K562 (cell line): Measurements from ENCODE around the gene NSMF. TPM values are rescaled to one million over a fixed set of nuclear protein-coding genes. Genes with fewer than 3 reads are reported as not detected.

Experiments used
- ATAC-seq: fragments of 200-7000 bp; cut with Tn5 transposase; 3 replicates; pipeline ENCODE4 v1.9.1; 2020; ENCODE audit warnings: moderate library complexity
- BruUV-seq: library from RNA; stranded (reverse); fragments of 400-500 nt; replicated peaks from 2 replicates; lab custom pipeline; 2021; lab: Mats Ljungman, UMichigan
- CTCF ChIA-PET: fragments of 300-600 bp; formaldehyde crosslinking; extraction: SDS; loops from one replicate; lab custom pipeline; 2021; ENCODE audit warnings: low intra/inter-chr PET ratio; lab: Yijun Ruan, JAX
- POLR2A ChIA-PET: fragments of 300-600, 350-650 bp; sonication (Branson Sonifier 250); formaldehyde crosslinking; extraction: SDS; loops from one replicate; lab custom pipeline; 2021; ENCODE audit warnings: antibody characterized with exemption, inconsistent platforms; lab: Yijun Ruan, JAX
- DNase-seq, 4 experiments: peaks; one replicate each; pipeline versions ENCODE4 v3.0.0 to v3.0.0-alpha.2; 2011 to 2018; ENCODE audit warnings: low spot score in 3 of 4, mixed read lengths in 3 of 4; ENCODE audit errors: extremely low read depth in 1 of 4
- FAIRE-seq: peaks from 2 replicates; lab custom pipeline; 2011; peaks lifted over from hg19 to GRCh38; lab: Jason Lieb, UNC
- H2AFZ ChIP-seq: 2 replicates; pipeline ENCODE4 v1.6.0; 2011; ENCODE audit warnings: low read depth, low read length, control low read depth, inconsistent platforms
- H3K27ac ChIP-seq: fragments of 200-600 bp; 3 replicates; pipeline ENCODE4 v1.8.0; 2011; ENCODE audit warnings: low read depth, mild to moderate bottlenecking, control low read depth, inconsistent platforms, low read length, moderate library complexity, mixed read lengths; ENCODE audit errors: extremely low read depth
- H3K27me3 ChIP-seq, 2 experiments: fragments of 300-600 bp in 1 of 2; 2 replicates in 1 of 2; 3 replicates in 1 of 2; pipeline versions ENCODE4 v1.6.0 to v1.8.0; 2011; ENCODE audit warnings: inconsistent platforms in 2 of 2, low read length in 2 of 2, mild to moderate bottlenecking in 1 of 2, mixed read lengths in 1 of 2, moderate library complexity in 1 of 2; ENCODE audit not compliant: control insufficient read depth in 2 of 2, insufficient read depth in 2 of 2
- H3K36me3 ChIP-seq: fragments of 300-600 bp; 3 replicates; pipeline ENCODE4 v1.8.0; 2011; ENCODE audit warnings: mild to moderate bottlenecking, low read length, inconsistent platforms; ENCODE audit not compliant: control insufficient read depth, insufficient read depth
- H3K4me1 ChIP-seq, 2 experiments: fragments of 200-600 bp in 1 of 2; replicated peaks in 1 of 2; 2 replicates in 1 of 2; 3 replicates in 1 of 2; pipeline versions ENCODE4 v1.5.1 to v1.8.0; 2011; ENCODE audit warnings: inconsistent platforms in 2 of 2, low read length in 2 of 2, mild to moderate bottlenecking in 1 of 2, mixed read lengths in 1 of 2, moderate library complexity in 1 of 2; ENCODE audit not compliant: control insufficient read depth in 2 of 2, insufficient read depth in 2 of 2
- H3K4me2 ChIP-seq: 2 replicates; pipeline ENCODE4 v1.6.1; 2011; ENCODE audit warnings: low read length, control low read depth, inconsistent platforms, mixed read lengths; ENCODE audit not compliant: insufficient read depth
- H3K4me3 ChIP-seq: fragments of 200-600 bp; sonication (generic), shearing (Covaris generic); 2 replicates; pipeline ENCODE4 v1.5.1; 2016; ENCODE audit warnings: control low read depth, inconsistent platforms
- H3K79me2 ChIP-seq: fragments of 200-600 bp; 3 replicates; pipeline ENCODE4 v1.8.0; 2011; ENCODE audit warnings: low read length, inconsistent platforms; ENCODE audit not compliant: control insufficient read depth, insufficient read depth
- H3K9ac ChIP-seq, 2 experiments: 2 replicates each; pipeline versions ENCODE4 v1.6.0 to v1.6.1; 2011; ENCODE audit warnings: low read depth in 2 of 2, low read length in 2 of 2, control low read depth in 1 of 2, inconsistent platforms in 1 of 2, mild to moderate bottlenecking in 1 of 2, mixed read lengths in 1 of 2; ENCODE audit not compliant: insufficient read depth in 1 of 2
- H3K9me1 ChIP-seq: one replicate; pipeline ENCODE4 v1.6.0; 2011; ENCODE audit warnings: inconsistent platforms, mild to moderate bottlenecking, low read length, moderate library complexity; ENCODE audit not compliant: control insufficient read depth, insufficient read depth
- H3K9me3 ChIP-seq: replicated peaks from 2 replicates; pipeline ENCODE4 v1.5.1; 2011; ENCODE audit warnings: low read depth, low read length, inconsistent platforms; ENCODE audit not compliant: control insufficient read depth, insufficient read depth
- H4K20me1 ChIP-seq: replicated peaks from 2 replicates; pipeline ENCODE4 v1.6.1; 2011; ENCODE audit warnings: low read length, inconsistent platforms, mixed read lengths; ENCODE audit not compliant: control insufficient read depth, insufficient read depth
- ARNT ChIP-seq, 2 experiments: fragments of 450-650 bp; IDR thresholded peaks; 2 replicates each; pipeline ENCODE4 v1.6.1; 2016; ENCODE audit warnings: mild to moderate bottlenecking in 1 of 2
- ATF7 ChIP-seq: fragments of 450-650 bp; IDR thresholded peaks from 2 replicates; pipeline ENCODE4 v1.7.1; 2014; ENCODE audit warnings: mild to moderate bottlenecking, moderate library complexity
- CBX2 ChIP-seq: fragments of 200-600 bp; sonication (generic); IDR thresholded peaks from one replicate; pipeline ENCODE4 v1.6.1; 2012; ENCODE audit warnings: mild to moderate bottlenecking, low read length, inconsistent platforms; ENCODE audit not compliant: insufficient read depth, poor library complexity, severe bottlenecking
- CREB5 ChIP-seq: fragments of 250-450 bp; sonication (Bioruptor Pico); IDR thresholded peaks from 2 replicates; pipeline ENCODE4 v1.5.0; 2020; ENCODE audit warnings: mild to moderate bottlenecking
- FIP1L1 ChIP-seq: fragments of 200-400 bp; formaldehyde crosslinking; IDR thresholded peaks from 2 replicates; pipeline ENCODE4 v1.6.1; 2018; ENCODE audit warnings: mild to moderate bottlenecking, low read depth, low read length; ENCODE audit not compliant: poor library complexity, severe bottlenecking
- FOS ChIP-seq: IDR thresholded peaks from 3 replicates; pipeline ENCODE4 v1.6.1; 2011; ENCODE audit not compliant: insufficient read length; ENCODE audit errors: extremely low read depth
- HNRNPK ChIP-seq: fragments of 200-400 bp; formaldehyde crosslinking; IDR thresholded peaks from one replicate; pipeline ENCODE4 v1.6.1; 2018; ENCODE audit warnings: mild to moderate bottlenecking, low read depth, low read length; ENCODE audit not compliant: poor library complexity, severe bottlenecking
- JUND ChIP-seq, 2 experiments: IDR thresholded peaks; 2 replicates in 1 of 2; 3 replicates in 1 of 2; pipeline ENCODE4 v1.6.1; 2011; ENCODE audit warnings: borderline replicate concordance in 2 of 2, low read depth in 2 of 2, low read length in 2 of 2, improper control_type of control experiment in 1 of 2, missing biosample characterization in 1 of 2, missing genetic modification characterization in 1 of 2, missing genetic modification reagents in 1 of 2
- NR3C1 ChIP-seq: sonication (generic); formaldehyde crosslinking; IDR thresholded peaks from 2 replicates; pipeline ENCODE4 v1.8.1; 2022; ENCODE audit warnings: missing genetic modification reagents
- RFX5 ChIP-seq: IDR thresholded peaks from 2 replicates; pipeline ENCODE4 v1.6.1; 2011; ENCODE audit warnings: low read depth, mild to moderate bottlenecking, improper control_type of control experiment, low read length
- SLC30A9 ChIP-seq: fragments of 250-450 bp; sonication (Bioruptor Pico); IDR thresholded peaks from 2 replicates; pipeline ENCODE4 v1.8.0; 2022; ENCODE audit warnings: mild to moderate bottlenecking, moderate library complexity
- STAG1 ChIP-seq: sonication (generic); formaldehyde crosslinking; IDR thresholded peaks from 2 replicates; pipeline ENCODE4 v1.5.0; 2020; ENCODE audit warnings: missing genetic modification reagents, borderline replicate concordance
- ZC3H11A ChIP-seq: IDR thresholded peaks from 2 replicates; pipeline ENCODE4 v1.6.1; 2012; ENCODE audit warnings: low read depth, low read length, improper control_type of control experiment
- ZNF140 ChIP-seq: fragments of 250-450 bp; sonication (Bioruptor Pico); IDR thresholded peaks from 2 replicates; pipeline ENCODE4 v1.8.0; 2021; ENCODE audit warnings: moderate library complexity, mild to moderate bottlenecking, inconsistent platforms
- ZNF184 ChIP-seq: sonication (generic); formaldehyde crosslinking; IDR thresholded peaks from 2 replicates; pipeline ENCODE4 v1.5.0; 2020; ENCODE audit warnings: missing genetic modification reagents
- WGBS: fragments of 100-300 bp; shearing (Covaris generic); methylation state at CpG from one replicate; pipeline ENCODE4 v1.1.6; 2016; ENCODE audit warnings: low coverage, mixed read lengths; ENCODE audit not compliant: insufficient coverage; ENCODE audit errors: missing lambda C conversion rate; 5-methylcytosine and 5-hydroxymethylcytosine counted together
- in situ Hi-C: fragments of 300-500 bp; cut with MboI; formaldehyde crosslinking; loops from 4 replicates; pipeline ENCODE4 v1.15.0; 2018; ENCODE audit warnings: inconsistent platforms, mixed read lengths
- intact Hi-C: fragments of 100-400 bp; cut with micrococcal nuclease; formaldehyde crosslinking; loops from 2 replicates; pipeline ENCODE4 v1.14.2; 2022
- polyA plus RNA-seq, 8 experiments: library from polyadenylated mRNA; depleted of rRNA in 4 of 8; stranded (reverse) in 5 of 8; unstranded in 3 of 8; fragments of >200 nt; fragmentation: Nextera tagmentation in 2 of 8; fragmentation: Illumina TruSeq in 1 of 8; extraction: Ambion mirVana in 2 of 8; extraction: Trizol in 1 of 8; gene quantifications; 2 replicates each; pipeline versions ENCODE4 v1.2.1 to v1.2.3, GENCODE V29; 2011 to 2014; ENCODE audit warnings: inconsistent platforms in 1 of 8, missing spikeins in 1 of 8
- total RNA-seq, 7 experiments: library from RNA; depleted of rRNA in 6 of 7; stranded (reverse); fragments of >200 nt in 6 of 7; fragmentation: Illumina TruSeq in 2 of 7; extraction: Trizol in 2 of 7; gene quantifications; 2 replicates each; pipeline versions ENCODE4 v1.2.1 to v1.2.3, GENCODE V29; 2011 to 2021; ENCODE audit warnings: low replicate concordance in 1 of 7

NSMF gene
- total and polyA plus RNA-seq, 9 of the 15 experiments (the other 6 are each of a cell fraction or from before 2014, with no cell fraction given) = 0.20 to 82.7 (median 29.3) TPM

DNA sequence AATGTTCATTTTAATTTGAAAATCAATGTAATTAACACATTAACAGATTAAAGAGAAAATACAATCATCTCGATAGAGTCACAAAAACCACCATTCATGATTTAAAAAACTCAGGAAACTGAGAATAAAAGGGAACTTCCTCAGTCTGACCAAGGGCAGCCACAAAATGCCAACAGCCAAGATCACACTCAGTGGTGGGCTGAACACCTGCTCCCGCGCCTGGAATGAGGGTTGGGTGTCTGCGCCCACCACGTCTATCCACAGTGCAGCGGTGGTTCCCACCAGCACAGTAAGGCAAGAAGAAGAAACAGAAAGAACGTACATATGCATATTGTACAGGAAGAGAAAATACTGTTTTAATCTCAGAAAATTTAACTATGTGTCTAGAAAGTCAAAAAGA, 11.7 kb upstream of the NSMF start:
- ATAC-seq (no peak), FAIRE-seq (no peak), DNase-seq (no peak)
- WGBS = 55% methylated on average over 7 of the region's 7 CpGs
- Histone ChIP-seq H2AFZ (0 out of 2 replicates have a peak overlapping the region, but pooled peaks have one; percentile 33), H4K20me1 (no peaks in the 10 kb centered on the region), H3K79me2 (no peaks in the 10 kb centered on the region), H3K4me3 (no peak overlapping the region), H3K27ac (no peak overlapping the region), H3K9me3 (peaks cover 5% of the 10 kb centered on the region), H3K27me3 (no peaks in the 10 kb centered on the region), H3K9ac (no peak overlapping the region), H3K36me3 (no peaks in the 10 kb centered on the region), H3K4me2 (no peak overlapping the region), H3K4me1 (peaks cover 0 to 14% of the 10 kb centered on the region in 2 experiments; a peak in 1 of 5 replicates), H3K9me1 (no peaks in the 10 kb centered on the region)
- BruUV-seq = no TSS peak
- ChIA-PET POLR2A (interaction anchor here (0.6 kb wide), 1 partner anchor 9 kb away, joined by 3 read pairs; no protein-coding TSS in a partner anchor), CTCF (no interaction called here)
- in situ Hi-C loops = no loop called here
- intact Hi-C loops = no loop called here
- TF ChIP-seq ZNF184 (CRISPR knock-in tag) (no peak), FOS (no peak), FIP1L1 (no peak), ZNF140 (CRISPR knock-in tag) (no peak), ATF7 (no peak)

DNA sequence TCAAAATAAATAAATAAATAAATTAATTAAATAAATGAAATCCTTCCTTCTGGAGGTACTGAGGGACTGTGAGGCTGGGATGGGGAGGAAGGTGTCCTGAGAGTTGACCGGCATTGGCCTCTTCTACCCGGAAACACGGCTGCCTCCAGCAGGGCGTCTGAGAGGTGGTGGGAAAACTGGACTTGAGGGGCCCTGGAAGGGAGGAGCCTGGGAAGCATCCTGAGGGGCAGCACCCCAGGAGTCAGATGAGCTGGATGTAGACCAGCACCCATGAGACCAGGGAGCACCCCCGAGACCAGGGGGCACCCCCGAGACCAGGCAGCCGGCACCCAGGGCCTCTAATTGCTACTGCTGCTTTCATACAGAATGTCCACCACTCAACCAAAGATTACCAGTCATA, 8.8 kb upstream of the NSMF start:
- Histone ChIP-seq H3K79me2 (no peaks in the 10 kb centered on the region), H3K4me1 (peaks cover 0 to 40% of the 10 kb centered on the region in 2 experiments; a peak in 2 of 5 replicates), H4K20me1 (no peaks in the 10 kb centered on the region), H3K4me3 (no peak overlapping the region), H3K9me3 (peaks cover under 1% of the 10 kb centered on the region; the same call in 1 of the 2 replicates), H3K27me3 (no peaks in the 10 kb centered on the region), H3K9me1 (no peaks in the 10 kb centered on the region), H3K36me3 (no peaks in the 10 kb centered on the region), H3K27ac (no peak overlapping the region), H3K4me2 (no peak overlapping the region), H3K9ac (no peak overlapping the region; a peak in 1 of 4 replicates), H2AFZ (no peak overlapping the region)
- 75% methylated on average over 7 of the region's 7 CpGs for WGBS
- ChIA-PET POLR2A (interaction anchor here (0.6 kb wide), 1 partner anchor 146 kb away, joined by 6 read pairs; no protein-coding TSS in a partner anchor), CTCF (no interaction called here)
- no peak for ATAC-seq
- no peak for DNase-seq
- intact Hi-C loops (no loop called here), in situ Hi-C loops (no loop called here)
- no peak for FAIRE-seq
- BruUV-seq = no TSS peak
- TF ChIP-seq STAG1 (CRISPR knock-in tag) = no peak
- TF ChIP-seq NR3C1 (CRISPR knock-in tag) = no peak
- TF ChIP-seq SLC30A9 (CRISPR knock-in tag) = no peak
- no peak for TF ChIP-seq HNRNPK
- no peak for TF ChIP-seq ZC3H11A
- TF ChIP-seq ARNT (IDR thresholded peaks at IDR 0.05) = no peak
- no peak for TF ChIP-seq JUND (IDR thresholded peaks at IDR 0.05; ENCODE audit: borderline replicate concordance, low read depth, low read length)
- no peak for TF ChIP-seq JUND (tag; IDR thresholded peaks at IDR 0.05; ENCODE audit: borderline replicate concordance, low read depth, low read length)
- TF ChIP-seq CBX2 = no peak
- no peak for TF ChIP-seq RFX5
- TF ChIP-seq CREB5 (CRISPR knock-in tag) = no peak
